Dendritic cell treated with granulocyte-macrophage colony-stimulating factor and Interleukin-4, amounts not matched to agents 40 ng/mL and 50 ng/mL, for 4 days (primary cell): Measurements from ENCODE around the gene CRYBA2.

Source experiments
- H3K27ac Mint-ChIP-seq: one replicate; pipeline ENCODE4 v1.8.0; 2022; ENCODE audit warnings: mild to moderate bottlenecking, mixed read lengths
- H3K27me3 Mint-ChIP-seq: one replicate; pipeline ENCODE4 v1.8.0; 2022; ENCODE audit warnings: mild to moderate bottlenecking, mixed read lengths
- H3K36me3 Mint-ChIP-seq: one replicate; pipeline ENCODE4 v1.8.0; 2022; ENCODE audit warnings: low read depth, mixed read lengths
- H3K4me1 Mint-ChIP-seq: one replicate; pipeline ENCODE4 v1.8.0; 2022; ENCODE audit warnings: low read depth, mixed read lengths
- H3K4me3 Mint-ChIP-seq: one replicate; pipeline ENCODE4 v1.8.0; 2022; ENCODE audit warnings: mild to moderate bottlenecking, moderate library complexity, mixed read lengths
- H3K9me3 Mint-ChIP-seq: one replicate; pipeline ENCODE4 v1.8.0; 2022; ENCODE audit warnings: mixed read lengths
- intact Hi-C: fragments of 100-400 bp; cut with micrococcal nuclease; formaldehyde crosslinking; loops from one replicate; pipeline ENCODE4 v1.15.0; 2022

Gene CRYBA2

DNA sequence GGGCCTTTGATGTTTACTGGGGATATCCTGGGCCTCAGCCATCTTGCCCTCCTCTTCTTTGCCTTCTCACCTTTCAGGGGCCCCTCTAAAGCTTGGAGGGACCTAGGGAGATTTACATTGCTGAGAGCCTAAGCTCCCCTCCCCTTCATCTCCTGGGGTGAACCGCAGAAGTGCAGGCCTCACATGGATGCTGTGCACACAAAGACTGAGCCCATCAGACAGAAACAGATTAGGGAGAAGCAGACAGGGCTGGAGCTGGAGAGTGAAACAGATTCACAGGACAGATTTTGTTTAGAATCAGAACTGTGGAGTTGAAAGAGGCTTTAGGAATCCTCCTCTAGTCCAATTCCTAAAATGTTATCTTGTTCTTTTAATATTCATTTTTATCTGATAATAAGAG, 37.2 kb downstream of the CRYBA2 start:
- H3K27ac Mint-ChIP-seq: no peak overlapping the region
- H3K4me3 Mint-ChIP-seq: no peak overlapping the region
- intact Hi-C loops: no loop called here
- no peaks in the 10 kb centered on the region for H3K36me3 Mint-ChIP-seq
- H3K9me3 Mint-ChIP-seq: no peaks in the 10 kb centered on the region
- H3K27me3 Mint-ChIP-seq: peaks cover 77% of the 10 kb centered on the region
- peaks cover 11% of the 10 kb centered on the region for H3K4me1 Mint-ChIP-seq

DNA sequence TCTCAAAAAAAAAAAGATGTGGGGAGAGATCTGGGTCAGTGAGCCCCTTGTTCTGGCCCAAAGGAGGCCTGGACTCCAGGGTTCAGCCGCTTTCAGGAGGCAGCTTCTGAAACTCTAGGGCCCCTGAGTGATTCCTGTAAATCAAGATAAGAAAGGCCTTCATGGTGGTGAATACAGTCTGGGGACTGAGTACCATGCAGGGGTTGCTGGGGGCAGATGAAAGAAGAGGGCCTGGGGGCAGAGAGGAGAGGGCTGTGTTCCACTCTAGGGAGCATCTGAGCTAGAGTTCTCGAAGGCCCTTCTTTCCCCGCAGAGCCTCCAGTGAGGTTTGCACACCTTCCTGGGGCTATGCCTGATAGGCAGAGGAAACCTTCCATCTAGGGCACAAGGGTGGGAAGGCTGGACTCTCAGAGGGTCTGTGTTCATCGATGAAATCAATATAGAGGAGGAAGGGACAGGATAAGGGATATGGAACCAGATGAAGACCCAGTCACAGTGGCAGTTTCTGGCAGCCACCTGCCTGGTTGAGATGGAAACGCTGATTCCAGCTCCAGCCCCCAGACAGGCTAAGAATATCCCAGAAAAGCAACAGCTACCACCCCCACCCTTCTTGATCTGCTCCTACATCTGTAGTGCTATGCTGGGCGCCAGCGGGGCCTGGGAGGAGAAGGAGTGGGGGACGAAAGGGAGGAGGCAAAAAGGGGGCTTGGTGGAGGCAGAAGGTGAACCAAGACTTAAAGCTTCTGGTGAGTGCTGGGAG, 38.5 kb downstream of the CRYBA2 start:
- Mint-ChIP-seq H3K4me3 (no peak overlapping the region), H3K36me3 (no peaks in the 10 kb centered on the region), H3K9me3 (no peaks in the 10 kb centered on the region), H3K27me3 (peaks cover 76% of the 10 kb centered on the region), H3K4me1 (peaks cover 5% of the 10 kb centered on the region), H3K27ac (no peak overlapping the region)
- intact Hi-C loops: no loop called here

DNA sequence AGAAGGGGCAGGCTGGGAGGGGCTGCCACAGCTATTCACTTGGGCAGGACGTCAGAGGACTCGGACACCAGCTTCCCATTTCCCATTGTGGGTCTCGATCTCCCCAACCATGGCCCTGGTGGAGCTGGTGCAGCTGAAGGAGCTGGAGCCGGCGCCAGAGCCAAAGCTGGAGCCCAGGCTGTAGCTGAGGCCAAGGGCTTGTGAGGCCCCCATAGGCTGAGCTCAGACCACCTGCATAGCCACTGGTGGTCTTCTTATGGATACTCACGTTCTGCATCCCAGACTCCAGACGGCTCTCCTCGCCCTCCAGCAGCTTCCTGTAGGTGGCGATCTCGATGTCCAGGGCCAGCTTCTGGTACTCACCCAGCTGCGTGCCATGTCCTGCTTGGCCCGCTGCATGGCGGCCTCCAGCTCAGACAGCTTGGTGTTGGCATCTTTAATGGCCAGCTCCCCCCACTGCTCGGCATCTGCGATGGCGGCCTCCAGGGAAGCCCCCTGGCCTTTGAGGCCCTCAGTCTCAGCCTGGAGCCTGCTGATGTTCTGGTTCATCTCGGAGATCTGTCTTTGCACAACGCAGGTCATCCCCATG, 39.8 kb downstream of the CRYBA2 start:
- intact Hi-C loops: no loop called here
- Mint-ChIP-seq H3K9me3 (no peaks in the 10 kb centered on the region), H3K27ac (no peak overlapping the region), H3K4me3 (no peak overlapping the region), H3K4me1 (no peaks in the 10 kb centered on the region), H3K36me3 (no peaks in the 10 kb centered on the region), H3K27me3 (peaks cover 70% of the 10 kb centered on the region)

DNA sequence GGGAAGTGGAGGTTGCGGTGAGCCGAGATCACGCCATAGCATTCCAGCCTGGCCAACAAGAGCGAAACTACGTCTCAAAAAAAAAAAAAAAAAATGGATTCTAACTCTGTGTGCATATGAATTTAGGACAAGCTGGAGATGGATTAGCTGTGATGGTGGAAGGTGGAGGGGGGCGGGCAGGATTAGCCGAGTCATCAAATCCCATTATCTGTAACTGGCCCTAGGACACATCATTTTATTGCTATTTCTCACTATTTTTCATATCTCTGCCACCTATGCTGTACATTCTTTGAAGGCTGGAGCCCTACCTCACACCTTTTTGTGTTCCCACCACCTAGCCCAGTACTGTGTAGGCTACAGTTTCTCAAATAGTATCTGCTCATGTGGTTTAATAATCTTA, 41.1 kb downstream of the CRYBA2 start:
- H3K27ac Mint-ChIP-seq: no peak overlapping the region
- no peaks in the 10 kb centered on the region for H3K9me3 Mint-ChIP-seq
- H3K36me3 Mint-ChIP-seq: no peaks in the 10 kb centered on the region
- no peak overlapping the region for H3K4me3 Mint-ChIP-seq
- H3K4me1 Mint-ChIP-seq: no peaks in the 10 kb centered on the region
- peaks cover 64% of the 10 kb centered on the region for H3K27me3 Mint-ChIP-seq
- intact Hi-C loops: no loop called here

DNA sequence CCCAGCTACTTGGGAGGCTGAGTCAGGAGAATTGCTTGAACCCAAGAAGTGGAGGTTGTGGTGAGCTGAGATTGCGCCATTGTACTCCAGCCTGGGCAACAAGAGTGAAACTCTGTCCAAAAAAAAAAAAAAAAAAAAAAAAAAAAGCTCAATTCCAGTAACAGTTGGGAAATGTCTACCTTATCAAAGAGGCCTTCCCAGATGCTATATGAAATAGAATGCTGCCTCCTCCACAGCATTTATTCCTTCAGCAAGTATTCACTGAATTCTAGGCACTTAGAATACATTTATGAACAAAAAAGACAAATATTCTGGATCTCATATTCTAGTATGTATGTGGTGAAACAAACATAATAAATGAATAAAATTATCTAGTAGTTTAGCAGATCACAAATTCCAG, 46.6 kb downstream of the CRYBA2 start:
- H3K27me3 Mint-ChIP-seq: peaks cover 67% of the 10 kb centered on the region
- H3K4me1 Mint-ChIP-seq: no peaks in the 10 kb centered on the region
- no peaks in the 10 kb centered on the region for H3K9me3 Mint-ChIP-seq
- intact Hi-C loops: no loop called here
- no peak overlapping the region for H3K27ac Mint-ChIP-seq
- H3K4me3 Mint-ChIP-seq: no peak overlapping the region
- H3K36me3 Mint-ChIP-seq: no peaks in the 10 kb centered on the region

DNA sequence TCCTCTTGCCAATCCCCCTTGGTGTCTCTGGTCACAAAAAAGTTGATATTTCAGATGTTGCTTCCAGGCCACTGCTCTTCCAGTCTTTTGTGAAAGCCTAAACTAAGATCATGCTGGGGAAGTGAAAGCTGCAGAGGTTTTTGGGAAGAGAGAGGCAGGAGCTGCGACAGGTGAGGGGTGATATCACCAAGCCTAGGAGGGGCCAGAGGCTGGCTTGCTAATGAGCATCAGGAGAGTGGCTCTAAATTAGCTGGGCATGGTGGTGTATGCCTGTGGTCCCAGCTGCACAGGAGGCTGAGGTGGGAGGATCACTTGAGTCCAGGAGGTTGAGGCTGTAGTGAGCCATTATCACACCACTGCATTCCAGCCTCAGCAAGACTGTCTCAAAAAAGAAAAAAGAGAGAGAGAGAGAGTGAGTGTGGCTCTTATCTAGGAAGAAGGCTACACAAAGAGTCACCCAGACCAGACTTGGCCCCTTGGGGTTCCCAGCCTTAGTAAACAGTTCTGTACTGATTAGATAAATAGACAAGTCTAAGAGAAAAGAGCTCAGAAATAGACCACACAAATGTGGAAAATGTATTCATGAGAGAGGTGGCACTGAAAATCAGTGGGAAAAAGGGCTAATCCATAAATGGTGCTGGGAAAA, 48.3 kb downstream of the CRYBA2 start:
- intact Hi-C loops: no loop called here
- no peak overlapping the region for H3K27ac Mint-ChIP-seq
- peaks cover 72% of the 10 kb centered on the region for H3K27me3 Mint-ChIP-seq

More for the DNA sequence above, 48.3 kb downstream of the CRYBA2 start:
- Mint-ChIP-seq H3K4me1 (no peaks in the 10 kb centered on the region), H3K9me3 (no peaks in the 10 kb centered on the region), H3K4me3 (no peak overlapping the region), H3K36me3 (no peaks in the 10 kb centered on the region)
